Smooth muscle cell of the brain vasculature (primary cell): ENCODE measurements around the gene FADS3.

Experiments
- DNase-seq: peaks from one replicate; pipeline ENCODE4 v3.0.0-alpha.2; 2012; ENCODE audit warnings: low read depth, low spot score

The FADS3 gene

GRCh38 chr11:61860054-61860903 is 31.1 kb downstream of the FADS3 start:
- DNase-seq, result no peak

GRCh38 chr11:61855939-61856680 is 35.2 kb downstream of the FADS3 start:
- no peak for DNase-seq

GRCh38 chr11:61854966-61855714 is 36.2 kb downstream of the FADS3 start:
- no peak for DNase-seq

GRCh38 chr11:61854206-61854895 is 37.0 kb downstream of the FADS3 start:
- DNase-seq, result no peak

DNA sequence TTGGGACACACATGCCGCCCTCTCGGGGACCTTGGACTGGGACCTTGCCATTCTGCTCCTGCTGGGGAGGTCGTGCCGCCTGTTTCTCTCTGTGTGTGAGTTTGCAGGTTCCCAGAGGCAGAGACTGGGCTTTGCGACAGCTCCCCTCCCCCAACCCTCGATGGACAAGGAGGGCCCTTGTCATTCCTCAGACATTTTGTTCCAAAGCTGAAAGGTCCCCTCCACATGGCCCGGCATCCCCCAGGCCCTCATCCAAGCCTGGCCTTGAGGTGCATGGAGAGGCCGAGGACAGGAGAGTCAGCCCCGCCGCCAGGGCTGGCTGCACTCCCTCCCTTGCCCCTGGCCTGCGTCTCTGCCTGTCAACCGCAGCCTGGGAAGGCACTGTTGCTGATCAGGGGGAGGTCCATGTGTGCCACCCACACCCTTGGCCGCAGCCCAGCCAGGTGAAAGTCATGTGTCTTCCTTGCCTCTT is 37.6 kb downstream of the FADS3 start:
- no peak for DNase-seq

DNA sequence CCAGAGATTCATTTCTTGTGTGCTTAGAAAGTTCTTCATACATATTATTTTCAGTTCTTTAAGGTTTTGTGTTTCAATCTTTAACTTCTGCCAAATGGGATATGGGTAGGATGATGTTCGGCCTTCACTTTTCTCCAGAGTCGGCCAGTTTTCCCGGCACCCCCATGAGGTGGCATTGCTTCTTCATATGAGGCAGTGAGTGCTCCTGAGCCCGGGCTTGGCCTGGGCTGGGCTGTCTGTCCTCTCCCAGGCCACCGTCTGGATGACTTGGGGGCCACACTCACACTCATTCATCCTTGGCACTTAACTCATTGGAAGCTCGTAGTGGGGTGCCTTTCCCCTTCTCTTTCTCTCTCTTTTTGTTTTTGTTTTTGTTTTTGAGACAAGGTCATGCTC is 39.4 kb downstream of the FADS3 start:
- no peak for DNase-seq

- no peak for DNase-seq
Observed at GRCh38 chr11:61851113-61851899, 40.0 kb downstream of the FADS3 start.

DNA sequence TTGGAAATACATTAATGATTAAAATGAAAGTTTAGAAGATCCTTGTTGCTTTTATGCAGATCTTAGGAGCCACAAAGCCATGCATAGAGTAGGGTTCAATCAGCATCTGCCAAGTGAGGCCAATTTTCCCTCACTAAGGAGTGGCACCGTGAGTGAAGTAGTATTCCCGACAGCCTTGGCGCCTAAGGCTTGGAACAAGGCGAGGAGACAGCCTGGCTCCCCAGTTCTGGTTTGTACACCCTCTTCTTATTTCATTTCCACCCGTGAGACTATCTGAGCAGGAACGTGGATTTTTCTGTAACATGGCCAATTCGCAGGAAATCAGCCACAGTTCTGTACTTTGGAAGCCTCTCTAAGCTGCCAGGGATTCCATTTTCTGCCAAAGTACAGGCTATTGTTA is 40.7 kb downstream of the FADS3 start:
- no peak for DNase-seq

DNA sequence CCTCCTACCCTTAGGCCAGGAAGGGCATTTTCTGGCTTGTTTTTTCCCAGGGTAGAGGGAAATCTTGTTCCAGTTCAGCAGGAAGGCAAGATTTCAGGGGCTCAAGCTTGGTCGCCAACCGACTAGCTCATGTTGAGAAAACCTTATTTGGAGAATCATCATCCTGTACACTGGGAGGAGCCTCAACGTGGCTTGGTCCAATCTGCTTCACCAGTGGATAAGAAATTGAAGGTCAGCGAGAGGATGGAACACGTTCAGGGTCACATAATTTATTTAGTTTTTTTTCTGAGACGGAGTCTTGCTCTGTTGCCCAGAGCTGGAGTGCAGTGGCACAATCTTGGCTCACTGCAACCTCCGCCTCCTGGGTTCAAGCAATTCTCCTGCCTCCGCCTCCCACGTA is 42.7 kb downstream of the FADS3 start:
- DNase-seq, result no peak

DNA sequence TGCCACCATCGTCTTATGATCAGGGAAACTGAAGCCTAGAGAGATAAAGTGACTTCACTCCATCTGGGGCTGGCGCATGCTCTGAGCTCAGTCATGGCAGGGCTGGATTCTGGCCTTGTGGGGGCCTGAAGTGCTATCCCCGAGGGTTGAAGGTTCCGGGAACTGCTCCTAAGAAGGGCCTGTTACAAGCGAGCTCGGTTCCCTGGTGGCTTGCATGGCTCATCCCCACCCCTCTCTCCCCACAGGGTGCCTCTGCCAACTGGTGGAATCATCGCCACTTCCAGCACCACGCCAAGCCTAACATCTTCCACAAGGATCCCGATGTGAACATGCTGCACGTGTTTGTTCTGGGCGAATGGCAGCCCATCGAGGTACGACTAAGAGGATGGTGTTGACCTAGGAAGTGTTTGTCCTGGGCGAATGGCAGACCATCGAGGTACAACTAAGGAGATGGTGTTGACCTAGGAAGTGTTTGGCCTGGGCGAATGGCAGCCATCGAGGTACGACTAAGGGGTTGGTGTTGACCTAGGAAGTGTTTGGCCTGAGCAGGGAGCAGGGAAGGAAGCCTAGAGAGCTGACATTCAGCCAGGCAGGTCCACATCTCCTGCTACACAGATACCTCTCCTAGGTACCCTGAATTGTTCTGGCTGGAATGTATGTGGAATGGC is 43.3 kb downstream of the FADS3 start:
- DNase-seq, result no peak

- no peak for DNase-seq
Observed at GRCh38 chr11:61846362-61847020, 44.9 kb downstream of the FADS3 start.

DNA sequence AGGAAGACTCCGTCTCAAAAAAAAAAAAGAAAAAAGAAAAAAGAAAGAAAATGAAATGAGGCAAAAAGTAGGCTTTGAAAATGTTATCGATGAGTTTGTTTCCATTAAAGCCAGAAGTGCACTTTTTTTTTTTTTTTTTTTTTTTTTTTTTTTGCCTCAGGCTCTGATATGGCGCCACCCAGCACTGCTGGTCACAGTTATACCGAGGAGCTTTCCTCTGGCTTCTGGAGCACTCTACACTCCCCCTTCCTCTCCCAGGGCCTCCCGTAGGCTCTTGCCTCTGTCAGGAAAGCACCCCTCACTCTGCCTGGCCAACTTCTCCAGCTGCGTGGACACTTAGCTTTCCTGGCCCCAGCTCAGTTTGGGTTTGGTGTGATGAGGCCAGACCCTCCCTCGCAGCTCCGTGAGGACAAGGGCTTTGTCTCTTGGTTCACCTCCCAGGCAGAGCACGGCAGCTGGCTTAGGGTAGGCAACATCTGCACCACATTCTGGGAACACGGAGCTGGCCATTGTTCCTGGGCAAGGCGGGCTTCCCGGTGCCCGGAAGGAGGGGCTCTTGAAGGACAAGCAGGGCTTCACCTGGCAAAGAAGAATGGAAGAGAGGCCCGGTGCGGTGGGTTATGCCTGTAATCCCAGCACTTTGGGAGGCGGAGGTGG is 46.3 kb downstream of the FADS3 start:
- DNase-seq, result no peak

DNA sequence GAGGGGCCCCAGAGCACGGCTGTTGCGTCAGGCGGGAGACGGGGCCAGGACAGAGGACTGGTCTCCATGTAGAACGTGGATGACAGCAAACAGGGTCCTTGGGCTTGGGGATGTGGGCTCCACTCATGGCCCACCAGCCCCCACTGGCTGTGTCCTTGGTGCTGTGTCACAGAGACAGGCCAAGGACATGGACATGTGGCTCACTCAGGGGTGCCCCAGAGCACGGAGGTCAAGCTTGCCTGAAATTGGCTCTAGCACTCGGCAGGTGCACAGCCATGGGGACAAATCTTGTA is 48.9 kb downstream of the FADS3 start:
- DNase-seq, result no peak

DNA sequence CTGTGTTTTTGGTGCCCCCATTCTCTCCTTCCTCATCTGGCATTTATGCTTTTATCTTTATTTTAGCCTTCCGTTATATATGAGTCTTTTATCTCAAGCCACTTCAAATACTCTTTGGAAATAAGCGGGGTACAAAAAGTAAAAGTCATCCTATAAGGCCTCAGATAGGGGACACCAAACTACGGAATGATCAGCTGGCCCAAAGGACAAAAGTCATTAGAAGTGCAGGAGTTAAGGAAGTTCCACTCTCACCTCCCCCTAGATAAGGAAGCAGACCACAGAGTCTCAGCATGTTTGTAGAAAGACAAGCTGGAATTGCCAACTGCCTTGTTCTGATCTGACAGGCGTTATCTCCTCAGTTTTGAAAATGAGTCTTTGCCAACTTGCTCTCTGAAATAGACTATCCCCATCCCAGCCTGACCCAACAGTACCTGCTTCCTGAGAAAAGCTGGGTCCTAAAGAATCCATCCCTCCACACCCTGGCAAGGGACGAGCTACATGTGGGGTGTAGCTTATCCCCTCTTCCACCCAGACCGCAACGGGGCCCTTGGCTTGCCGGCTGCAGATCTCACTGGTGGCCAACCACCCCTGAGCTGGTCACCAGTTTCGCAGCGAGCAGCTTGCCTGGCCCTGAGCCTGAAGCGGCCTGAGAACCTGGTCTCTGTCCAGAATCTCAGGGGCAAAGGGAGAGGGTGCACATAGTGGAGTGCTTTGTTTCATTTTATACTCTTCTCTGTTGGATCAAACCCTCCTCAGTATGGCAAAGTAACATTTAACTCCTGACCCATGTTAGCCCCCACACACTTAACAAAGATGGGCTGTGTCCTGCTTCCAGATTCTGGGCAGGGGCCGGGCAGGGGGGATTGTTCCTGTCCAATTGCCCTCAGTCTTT is 49.5 kb downstream of the FADS3 start:
- DNase-seq, result no peak

- DNase-seq, result no peak
Observed at GRCh38 chr11:61840371-61840770, 51.0 kb downstream of the FADS3 start.

- no peak for DNase-seq
Observed at GRCh38 chr11:61839742-61840141, 51.6 kb downstream of the FADS3 start.

- no peak for DNase-seq
Observed at GRCh38 chr11:61838921-61839320, 52.4 kb downstream of the FADS3 start.

- no peak for DNase-seq
Observed at GRCh38 chr11:61838501-61838900, 52.8 kb downstream of the FADS3 start.
